SH-SY5Y (cell line): Measurements from ENCODE around the gene PGA3.

Source experiments
- GATA2 ChIP-seq: IDR thresholded peaks from 2 replicates; pipeline ENCODE4 v1.6.1; 2011; ENCODE audit warnings: mild to moderate bottlenecking, low read depth, low read length
- GATA3 ChIP-seq: IDR thresholded peaks from 2 replicates; pipeline ENCODE4 v1.6.1; 2011; ENCODE audit warnings: low read depth, mild to moderate bottlenecking, low read length, moderate library complexity

GRCh38 chr11:61168800-61169199 is 34.5 kb upstream of the PGA3 start:
- TF ChIP-seq GATA2 (no peak), GATA3 (no peak)
